PC-3 (cell line): ENCODE results near the gene PGC. TPM values are rescaled to one million over a fixed set of nuclear protein-coding genes. Genes with fewer than 3 reads are reported as not detected.

Experiments
- ATAC-seq: fragments of 200-7000 bp; cut with Tn5 transposase; 2 replicates; pipeline ENCODE4 v1.9.1; 2020; ENCODE audit warnings: mild to moderate bottlenecking, moderate library complexity
- BruUV-seq: library from RNA; stranded (reverse); fragments of 400-500 nt; replicated peaks from 2 replicates; lab custom pipeline; 2021; lab: Mats Ljungman, UMichigan
- CTCF ChIA-PET: fragments of 300-600 bp; sonication (Branson Sonifier 250); formaldehyde crosslinking; loops from one replicate; lab custom pipeline; 2022; ENCODE audit warnings: antibody characterized with exemption; lab: Charles Lee
- POLR2A ChIA-PET: fragments of 300-600 bp; sonication (Branson Sonifier 250); formaldehyde crosslinking; loops from one replicate; lab custom pipeline; 2022; ENCODE audit warnings: antibody characterized with exemption; ENCODE audit not compliant: unreplicated experiment; lab: Charles Lee
- DNase-seq: peaks from one replicate; pipeline ENCODE4 v3.0.0-alpha.2; 2015
- H2AFZ ChIP-seq: fragments of 300-600 bp; sonication (generic); 2 replicates; pipeline ENCODE4 v1.6.0; 2016; ENCODE audit warnings: antibody characterized with exemption, low read length
- H3F3A ChIP-seq: fragments of 300-600 bp; sonication (generic); one replicate; pipeline ENCODE4 v1.6.0; 2017; ENCODE audit warnings: antibody characterized with exemption, low read length, control low read depth, mild to moderate bottlenecking; ENCODE audit not compliant: unreplicated experiment
- H3K27ac ChIP-seq: fragments of 300-600 bp; sonication (generic); 2 replicates; pipeline ENCODE4 v1.5.1; 2016; ENCODE audit warnings: mild to moderate bottlenecking, low read length
- H3K27me3 ChIP-seq: fragments of 300-600 bp; sonication (generic); 2 replicates; pipeline ENCODE4 v1.6.1; 2016; ENCODE audit warnings: low read length, mixed read lengths
- H3K36me3 ChIP-seq: fragments of 300-600 bp; sonication (generic); 2 replicates; pipeline ENCODE4 v1.6.1; 2016; ENCODE audit warnings: low read depth, mixed run types, low read length, mixed read lengths
- H3K4me1 ChIP-seq: fragments of 300-600 bp; sonication (generic); 2 replicates; pipeline ENCODE4 v1.5.1; 2016; ENCODE audit warnings: low read length; ENCODE audit not compliant: insufficient read depth
- H3K4me2 ChIP-seq: fragments of 300-600 bp; sonication (generic); 2 replicates; pipeline ENCODE4 v1.6.0; 2016; ENCODE audit warnings: low read length
- H3K4me3 ChIP-seq: fragments of 300-600 bp; sonication (generic); 2 replicates; pipeline ENCODE4 v1.5.1; 2016; ENCODE audit warnings: mild to moderate bottlenecking, low read length, mixed read lengths
- H3K79me2 ChIP-seq: fragments of 300-600 bp; sonication (generic); 2 replicates; pipeline ENCODE4 v1.6.1; 2017; ENCODE audit warnings: low read length, mixed read lengths
- H3K9ac ChIP-seq: fragments of 300-600 bp; sonication (generic); 2 replicates; pipeline ENCODE4 v1.6.0; 2016; ENCODE audit warnings: mild to moderate bottlenecking, low read length
- H3K9me2 ChIP-seq: fragments of 300-600 bp; sonication (generic); replicated peaks from 2 replicates; pipeline ENCODE4 v1.6.1; 2016; ENCODE audit warnings: mixed run types, low read length, mixed read lengths
- H3K9me3 ChIP-seq: fragments of 300-600 bp; sonication (generic); 2 replicates; pipeline ENCODE4 v1.6.1; 2016; ENCODE audit warnings: low read length, mixed read lengths
- H4K20me1 ChIP-seq: fragments of 300-600 bp; sonication (generic); 2 replicates; pipeline ENCODE4 v1.6.1; 2016; ENCODE audit warnings: low read length, mixed read lengths
- EZH2 ChIP-seq: fragments of 300-600 bp; sonication (generic); IDR thresholded peaks from one replicate; pipeline ENCODE4 v1.6.1; 2017; ENCODE audit warnings: antibody characterized with exemption, mild to moderate bottlenecking, low read length; ENCODE audit not compliant: unreplicated experiment
- EZH2phosphoT487 ChIP-seq: fragments of 300-600 bp; sonication (generic); IDR thresholded peaks from 2 replicates; pipeline ENCODE4 v1.6.1; 2018; ENCODE audit warnings: mild to moderate bottlenecking, antibody characterized with exemption, low read length, borderline replicate concordance
- intact Hi-C: fragments of 100-400 bp; cut with micrococcal nuclease; formaldehyde crosslinking; loops from 2 replicates; pipeline ENCODE4 v1.9.0; 2023
- total RNA-seq: library from RNA; depleted of rRNA; stranded (reverse); fragments of >200 nt; gene quantifications from 2 replicates; pipeline ENCODE4 v1.2.3, GENCODE V29; 2014
- TF ChIP-seq, protein P1 (sequence below): fragments of 300-600 bp; sonication (generic); conservative IDR thresholded peaks from 2 replicates; pipeline ENCODE4 v1.5.1; 2017; ENCODE audit warnings: antibody characterized with exemption, low read depth, mild to moderate bottlenecking, low read length

The PGC gene
- total RNA-seq, 1 experiment from 2014 or later: not detected

DNA sequence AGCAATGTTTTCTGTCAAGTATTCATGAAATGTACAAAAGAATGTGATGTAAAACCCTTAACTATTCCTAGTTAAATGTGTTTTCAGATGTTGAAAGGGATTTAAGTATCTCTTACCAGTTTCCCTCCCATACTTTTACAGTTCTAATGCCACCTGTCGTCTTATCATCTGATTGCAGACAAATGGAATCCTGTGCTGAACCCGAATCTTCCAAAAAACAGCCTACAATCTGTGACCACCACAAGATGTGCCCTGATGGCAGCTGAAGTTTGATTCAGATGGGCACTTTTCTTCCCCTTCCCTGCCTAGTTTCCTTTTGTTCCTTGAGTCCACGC lies 42.2 kb upstream of the PGC start:
- Histone ChIP-seq H3K4me1 (peaks cover 17% of the 10 kb centered on the region), H3K36me3 (peaks cover 32% of the 10 kb centered on the region), H3K79me2 (peaks cover 21% of the 10 kb centered on the region), H3F3A (no peaks in the 10 kb centered on the region), H3K9me2 (no peaks in the 10 kb centered on the region), H2AFZ (no peak overlapping the region), H3K4me2 (peak overlapping the region; percentile 68), H4K20me1 (no peaks in the 10 kb centered on the region), H3K9me3 (no peaks in the 10 kb centered on the region), H3K27ac (no peak overlapping the region), H3K9ac (no peak overlapping the region), H3K4me3 (peak overlapping the region; percentile 89; the same call in 1 of the 2 replicates), H3K27me3 (no peaks in the 10 kb centered on the region)
- DNase-seq: no peak
- no peak for ATAC-seq
- no TSS peak for BruUV-seq
- ChIA-PET POLR2A (no interaction called here), CTCF (no interaction called here)
- intact Hi-C loops: loop anchor here (5.0 to 10.0 kb wide), 3 partner anchors 148 to 435 kb away; no protein-coding TSS in a partner anchor
- TF ChIP-seq EZH2phosphoT487 (no peak), EZH2 (no peak)
- TF ChIP-seq, protein P1, sequence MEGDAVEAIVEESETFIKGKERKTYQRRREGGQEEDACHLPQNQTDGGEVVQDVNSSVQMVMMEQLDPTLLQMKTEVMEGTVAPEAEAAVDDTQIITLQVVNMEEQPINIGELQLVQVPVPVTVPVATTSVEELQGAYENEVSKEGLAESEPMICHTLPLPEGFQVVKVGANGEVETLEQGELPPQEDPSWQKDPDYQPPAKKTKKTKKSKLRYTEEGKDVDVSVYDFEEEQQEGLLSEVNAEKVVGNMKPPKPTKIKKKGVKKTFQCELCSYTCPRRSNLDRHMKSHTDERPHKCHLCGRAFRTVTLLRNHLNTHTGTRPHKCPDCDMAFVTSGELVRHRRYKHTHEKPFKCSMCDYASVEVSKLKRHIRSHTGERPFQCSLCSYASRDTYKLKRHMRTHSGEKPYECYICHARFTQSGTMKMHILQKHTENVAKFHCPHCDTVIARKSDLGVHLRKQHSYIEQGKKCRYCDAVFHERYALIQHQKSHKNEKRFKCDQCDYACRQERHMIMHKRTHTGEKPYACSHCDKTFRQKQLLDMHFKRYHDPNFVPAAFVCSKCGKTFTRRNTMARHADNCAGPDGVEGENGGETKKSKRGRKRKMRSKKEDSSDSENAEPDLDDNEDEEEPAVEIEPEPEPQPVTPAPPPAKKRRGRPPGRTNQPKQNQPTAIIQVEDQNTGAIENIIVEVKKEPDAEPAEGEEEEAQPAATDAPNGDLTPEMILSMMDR: no peak

GRCh38 chr6:41787219-41787917 lies 40.2 kb upstream of the PGC start, which contains the start of gene TOMM6:
TSS of gene TOMM6 (plus strand) at chr6:41787694. CDS start at chr6:41787698, 4 bp downstream.
- DNase-seq (peak; percentile 96), ATAC-seq (peak; percentile 77)
- H2AFZ ChIP-seq: peak within 1 kb of the TSS; percentile 90
- no peaks in the 10 kb centered on the region for H4K20me1 ChIP-seq
- POLR2A ChIA-PET: interaction anchor here (1.1 kb wide), 1 partner anchor 134 kb away, joined by 10 read pairs; the partner anchor contains the start of genes BYSL and MED20
- peak within 1 kb of the TSS; percentile 69 for H3K27ac ChIP-seq
- peak within 1 kb of the TSS; percentile 94 for H3K4me2 ChIP-seq
- no peaks in the 10 kb centered on the region for H3K9me2 ChIP-seq
- no peaks in the 10 kb centered on the region for H3K27me3 ChIP-seq
- H3K79me2 ChIP-seq: peaks cover 21% of the 10 kb centered on the region
- TF ChIP-seq EZH2: no peak
- TF ChIP-seq EZH2phosphoT487: no peak
- TF ChIP-seq, protein P1: peak; percentile 75
- H3K9ac ChIP-seq: peak within 1 kb of the TSS; percentile 96
- H3F3A ChIP-seq: no peaks in the 10 kb centered on the region
- BruUV-seq: no TSS peak
- intact Hi-C loops: loop anchor here (1.0 to 10.0 kb wide), 5 partner anchors 53 to 437 kb away; partner anchors contain the start of genes BYSL, MED20 and TFEB
- H3K9me3 ChIP-seq: no peaks in the 10 kb centered on the region
- CTCF ChIA-PET: interaction anchor here (0.6 to 1.2 kb wide), 5 partner anchors 53 to 258 kb away, joined by 3 to 7 read pairs (median 6); partner anchors contain the start of genes BYSL and MED20
- H3K36me3 ChIP-seq: peaks cover 30% of the 10 kb centered on the region
- peak within 1 kb of the TSS; percentile 89 for H3K4me3 ChIP-seq
- H3K4me1 ChIP-seq: peaks cover 17% of the 10 kb centered on the region
